H1 (cell line): ENCODE measurements around the gene C3orf52. TPM values are rescaled to one million over a fixed set of nuclear protein-coding genes. Genes with fewer than 3 reads are reported as not detected.

Source experiments
- CTCF ChIA-PET: fragments of 300-600 bp; sonication (Branson Sonifier 250); formaldehyde crosslinking; loops from one replicate; lab custom pipeline; 2021; ENCODE audit not compliant: partially characterized antibody; lab: Charles Lee
- POLR2A ChIA-PET: fragments of 300-600 bp; sonication (Branson Sonifier 250); formaldehyde crosslinking; loops from one replicate; lab custom pipeline; 2021; ENCODE audit warnings: inconsistent platforms; ENCODE audit not compliant: partially characterized antibody; lab: Charles Lee
- DNase-seq, 2 experiments: peaks; one replicate each; pipeline versions ENCODE4 v3.0.0 to v3.0.0-alpha.2; 2010 to 2022; ENCODE audit warnings: low spot score in 2 of 2, low read depth in 1 of 2, mixed read lengths in 1 of 2
- FAIRE-seq: peaks from 2 replicates; lab custom pipeline; 2011; peaks lifted over from hg19 to GRCh38; lab: Jason Lieb, UNC
- H2AFZ ChIP-seq: 2 replicates; pipeline ENCODE4 v1.8.1; 2012; ENCODE audit warnings: low read length, inconsistent platforms
- H2AK5ac ChIP-seq: 2 replicates; pipeline ENCODE4 v1.6.1; 2013; ENCODE audit warnings: low read depth, low read length
- H2BK120ac ChIP-seq: replicated peaks from 2 replicates; pipeline ENCODE3; 2013; ENCODE audit warnings: low read depth, low read length, inconsistent platforms
- H2BK12ac ChIP-seq: 2 replicates; pipeline ENCODE4 v1.6.1; 2013; ENCODE audit warnings: low read depth, low read length
- H2BK15ac ChIP-seq: 2 replicates; pipeline ENCODE4 v1.6.1; 2013; ENCODE audit warnings: low read length
- H2BK20ac ChIP-seq: 2 replicates; pipeline ENCODE4 v1.6.1; 2013; ENCODE audit warnings: low read length
- H2BK5ac ChIP-seq: 2 replicates; pipeline ENCODE4 v1.6.1; 2013; ENCODE audit warnings: low read depth, low read length
- H3K14ac ChIP-seq: 2 replicates; pipeline ENCODE4 v1.6.1; 2013; ENCODE audit warnings: inconsistent platforms; ENCODE audit not compliant: insufficient read length
- H3K18ac ChIP-seq: 2 replicates; pipeline ENCODE4 v1.6.1; 2013; ENCODE audit warnings: low read length; ENCODE audit errors: extremely low read depth
- H3K23ac ChIP-seq: 2 replicates; pipeline ENCODE4 v1.6.1; 2013; ENCODE audit warnings: inconsistent platforms; ENCODE audit not compliant: insufficient read length
- H3K23me2 ChIP-seq: 2 replicates; pipeline ENCODE4 v1.6.1; 2013; ENCODE audit warnings: low read depth, low read length
- H3K27ac ChIP-seq: 2 replicates; pipeline ENCODE4 v1.6.1; 2011; ENCODE audit warnings: low read depth, low read length, inconsistent platforms
- H3K27me3 ChIP-seq, 4 experiments: replicated peaks in 1 of 4; 1 replicate in 1 of 4; 2 replicates in 3 of 4; pipeline versions ENCODE4 v1.6.1 to v1.8.1; 2011 to 2013; ENCODE audit warnings: low read length in 3 of 4, mild to moderate bottlenecking in 3 of 4, inconsistent platforms in 2 of 4, mixed read lengths in 2 of 4, moderate library complexity in 1 of 4; ENCODE audit not compliant: control insufficient read depth in 3 of 4, insufficient read depth in 3 of 4; ENCODE audit errors: extremely low read depth in 1 of 4
- H3K36me3 ChIP-seq, 4 experiments: 2 replicates each; pipeline versions ENCODE4 v1.6.1 to v1.8.1; 2011 to 2013; ENCODE audit warnings: mild to moderate bottlenecking in 4 of 4, low read length in 3 of 4, moderate library complexity in 2 of 4, control low read depth in 1 of 4, inconsistent platforms in 1 of 4; ENCODE audit not compliant: insufficient read depth in 4 of 4, control insufficient read depth in 2 of 4
- H3K4ac ChIP-seq: replicated peaks from 2 replicates; pipeline ENCODE3; 2013; ENCODE audit warnings: low read length, low read depth, mixed read lengths, inconsistent platforms; ENCODE audit not compliant: insufficient read length
- H3K4me1 ChIP-seq, 4 experiments: replicated peaks in 1 of 4; 1 replicate in 1 of 4; 2 replicates in 3 of 4; pipeline versions ENCODE4 v1.6.1 to v1.8.1; 2011 to 2013; ENCODE audit warnings: low read length in 3 of 4, inconsistent platforms in 2 of 4, mixed read lengths in 1 of 4; ENCODE audit not compliant: insufficient read depth in 4 of 4, control insufficient read depth in 3 of 4
- H3K4me2 ChIP-seq, 2 experiments: 2 replicates each; pipeline versions ENCODE4 v1.6.1 to v1.8.1; 2011 to 2013; ENCODE audit warnings: low read depth in 2 of 2, low read length in 2 of 2, control low read depth in 1 of 2, inconsistent platforms in 1 of 2, mild to moderate bottlenecking in 1 of 2; ENCODE audit not compliant: insufficient read depth in 1 of 2
- H3K4me3 ChIP-seq, 4 experiments: fragments of 200-600, 300-600 bp in 1 of 4; sonication (generic), shearing (Covaris generic), sonication (Bioruptor Twin) in 1 of 4; 2 replicates each; pipeline versions ENCODE4 v1.5.1 to v1.8.1; 2011 to 2016; ENCODE audit warnings: low read length in 4 of 4, low read depth in 3 of 4, control low read depth in 2 of 4, inconsistent platforms in 2 of 4, mild to moderate bottlenecking in 2 of 4, mixed read lengths in 1 of 4, moderate library complexity in 1 of 4; ENCODE audit not compliant: insufficient read depth in 2 of 4; ENCODE audit errors: extremely low read depth in 1 of 4
- H3K56ac ChIP-seq: replicated peaks from 2 replicates; pipeline ENCODE3; 2013; ENCODE audit warnings: low read depth, mild to moderate bottlenecking, mixed read lengths, low read length, inconsistent platforms; ENCODE audit not compliant: insufficient read length
- H3K79me1 ChIP-seq: 2 replicates; pipeline ENCODE4 v1.6.1; 2013; ENCODE audit warnings: low read depth, low read length, control low read depth
- H3K79me2 ChIP-seq, 2 experiments: 2 replicates each; pipeline versions ENCODE4 v1.6.1 to v1.8.1; 2012 to 2013; ENCODE audit warnings: low read length in 2 of 2, mild to moderate bottlenecking in 2 of 2, inconsistent platforms in 1 of 2; ENCODE audit not compliant: insufficient read depth in 2 of 2, control insufficient read depth in 1 of 2
- H3K9ac ChIP-seq, 4 experiments: replicated peaks in 1 of 4; 1 replicate in 1 of 4; 2 replicates in 3 of 4; pipeline versions ENCODE4 v1.6.1 to v1.8.1; 2011 to 2013; ENCODE audit warnings: low read depth in 3 of 4, low read length in 3 of 4, control low read depth in 2 of 4, mild to moderate bottlenecking in 2 of 4, moderate library complexity in 2 of 4, inconsistent platforms in 1 of 4; ENCODE audit errors: extremely low read depth in 1 of 4
- H3K9me3 ChIP-seq, 2 experiments: 2 replicates each; pipeline versions ENCODE4 v1.6.1 to v1.8.1; 2012 to 2013; ENCODE audit warnings: mild to moderate bottlenecking in 2 of 2, moderate library complexity in 2 of 2, control low read depth in 1 of 2, inconsistent platforms in 1 of 2, low read depth in 1 of 2, low read length in 1 of 2, mixed read lengths in 1 of 2; ENCODE audit not compliant: insufficient read depth in 2 of 2
- H4K20me1 ChIP-seq, 2 experiments: replicated peaks in 1 of 2; 2 replicates each; pipeline versions ENCODE3 to v1.8.1; 2011 to 2013; ENCODE audit warnings: inconsistent platforms in 2 of 2, low read length in 2 of 2, mild to moderate bottlenecking in 1 of 2; ENCODE audit not compliant: insufficient read depth in 2 of 2, control insufficient read depth in 1 of 2
- H4K5ac ChIP-seq: 2 replicates; pipeline ENCODE4 v1.6.1; 2013; ENCODE audit warnings: low read length, low read depth, mixed read lengths, inconsistent platforms; ENCODE audit not compliant: insufficient read length
- H4K8ac ChIP-seq: 2 replicates; pipeline ENCODE4 v1.8.0; 2013; ENCODE audit warnings: mild to moderate bottlenecking, moderate library complexity, low read length, inconsistent platforms; ENCODE audit not compliant: insufficient read depth; ENCODE audit errors: extremely low read depth
- H4K91ac ChIP-seq: replicated peaks from 2 replicates; pipeline ENCODE3; 2013; ENCODE audit warnings: low read length, mixed read lengths, inconsistent platforms; ENCODE audit not compliant: insufficient read length
- CHD2 ChIP-seq: IDR thresholded peaks from 2 replicates; pipeline ENCODE4 v1.6.1; 2012; ENCODE audit warnings: low read length, improper control_type of control experiment
- GABPA ChIP-seq: IDR thresholded peaks from 2 replicates; pipeline ENCODE4 v1.6.1; 2011; ENCODE audit warnings: mild to moderate bottlenecking, low read length, moderate library complexity, borderline replicate concordance; ENCODE audit not compliant: insufficient read depth
- HDAC6 ChIP-seq: IDR thresholded peaks from one replicate; pipeline ENCODE4 v1.7.1; 2012; ENCODE audit warnings: low read depth, mild to moderate bottlenecking, inconsistent platforms, low read length, moderate library complexity
- JUN ChIP-seq: IDR thresholded peaks from 2 replicates; pipeline ENCODE4 v1.6.1; 2011; ENCODE audit warnings: low read depth, mild to moderate bottlenecking, improper control_type of control experiment, low read length
- POLR2A ChIP-seq, 2 experiments: IDR thresholded peaks; 1 replicate in 1 of 2; 2 replicates in 1 of 2; pipeline ENCODE4 v1.6.1; 2011; ENCODE audit warnings: low read depth in 2 of 2, low read length in 2 of 2, mild to moderate bottlenecking in 2 of 2; ENCODE audit errors: control extremely low read depth in 1 of 2
- RXRA ChIP-seq: IDR thresholded peaks from 2 replicates; pipeline ENCODE4 v1.6.1; 2011; ENCODE audit warnings: low read depth, mild to moderate bottlenecking, low read length, moderate library complexity; ENCODE audit not compliant: insufficient read depth
- WGBS, 2 experiments: shearing (Covaris generic) in 1 of 2; methylation state at CpG; one replicate each; pipeline versions ENCODE4 v1.1.6 to v1.1.7; 2013 to 2015; ENCODE audit warnings: low lambda C conversion rate in 2 of 2, mixed read lengths in 2 of 2, inconsistent platforms in 1 of 2, low coverage in 1 of 2, missing lambda C conversion rate in 1 of 2; ENCODE audit not compliant: insufficient replicate concordance in 2 of 2, insufficient coverage in 1 of 2, insufficient read length in 1 of 2; ENCODE audit errors: extremely low coverage in 1 of 2, missing lambda C conversion rate in 1 of 2; 5-methylcytosine and 5-hydroxymethylcytosine counted together
- polyA plus RNA-seq, 7 experiments: library from polyadenylated mRNA; depleted of rRNA in 3 of 7; stranded (reverse) in 5 of 7; unstranded in 2 of 7; fragments of >200 nt in 5 of 7; fragments of 200-250 nt in 2 of 7; gene quantifications; 1 replicate in 5 of 7; 2 replicates in 1 of 7; 4 replicates in 1 of 7; pipeline versions ENCODE4 v1.2.1 to v1.2.3, GENCODE V29; 2011 to 2013; ENCODE audit warnings: missing spikeins in 2 of 7, mixed read lengths in 2 of 7
- total RNA-seq: library from RNA; stranded (reverse); fragmentation: NEBNext Ultra II Directional; extraction: Animal tissue kit (Norgen Biotek cat#: 25700); gene quantifications from 2 replicates; pipeline ENCODE4 v1.2.1, GENCODE V29; 2021

C3orf52 gene
- total and polyA plus RNA-seq, 2 of the 8 experiments (the other 6 are each of a cell fraction or from before 2014, with no cell fraction given) = 9.7 to 13.1 TPM

DNA sequence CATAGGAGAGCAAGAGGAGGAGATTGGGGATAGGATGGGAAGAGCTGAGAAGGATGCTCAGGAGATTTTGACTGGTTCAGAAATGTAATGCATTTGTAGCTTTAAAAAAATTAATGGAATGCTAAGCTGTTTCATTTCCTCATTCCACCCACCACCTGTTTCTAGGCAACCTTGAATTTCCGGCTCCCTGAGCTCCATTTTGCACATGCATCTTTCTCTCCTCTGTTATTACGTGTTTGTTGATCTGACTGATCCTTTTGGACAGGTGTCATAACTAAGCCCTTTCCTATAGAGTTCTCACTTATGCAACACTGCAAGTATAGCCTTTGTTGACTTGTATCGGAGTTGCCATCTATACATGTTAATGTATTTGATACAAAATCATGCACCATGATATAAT lies 47.3 kb upstream of the C3orf52 start:
- no peaks in the 10 kb centered on the region for H3K79me2 ChIP-seq
- no peak overlapping the region for H3K4ac ChIP-seq
- no peak for DNase-seq
- ChIA-PET CTCF (interaction anchor here (0.8 to 1.6 kb wide), 5 partner anchors 24 to 322 kb away, joined by 3 to 5 read pairs (median 3); no protein-coding TSS in a partner anchor), POLR2A (no interaction called here)
- no peak overlapping the region for H2BK15ac ChIP-seq
- H2AFZ ChIP-seq = no peak overlapping the region
- H3K23me2 ChIP-seq = no peaks in the 10 kb centered on the region
- H3K14ac ChIP-seq = no peak overlapping the region
- H2BK20ac ChIP-seq = no peak overlapping the region
- no peak overlapping the region for H4K91ac ChIP-seq
- FAIRE-seq = no peak
- H2BK12ac ChIP-seq = no peak overlapping the region
- H3K56ac ChIP-seq = no peak overlapping the region
- TF ChIP-seq HDAC6 (no peak), GABPA (no peak), JUN (no peak), RXRA (no peak), POLR2A (IDR thresholded peaks at IDR 0.05; ENCODE audit: control extremely low read depth in 1 of 2, low read depth in 2 of 2, low read length in 2 of 2) (no peak), CHD2 (no peak)
- TF ChIP-seq, all 59 proteins: peak for 0
- H3K36me3 ChIP-seq = 0 out of 8 replicates have a peak, but pooled peaks cover 0 to 4% (median 0%) of the 10 kb centered on the region in 4 experiments
- H3K4me1 ChIP-seq = peaks cover 0 to 3% (median 0%) of the 10 kb centered on the region in 4 experiments; a peak in 3 of 7 replicates
- no peaks in the 10 kb centered on the region for H3K27me3 ChIP-seq
- no peak overlapping the region for H2AK5ac ChIP-seq
- H3K9me3 ChIP-seq = peaks cover 5 to 16% of the 10 kb centered on the region in 2 experiments; a peak in 2 of 4 replicates
- H3K79me1 ChIP-seq = no peaks in the 10 kb centered on the region
- H4K8ac ChIP-seq = no peak overlapping the region
- H3K23ac ChIP-seq = no peak overlapping the region
- 90% methylated on average over 3 of the region's 3 CpGs; no CpG with 5 or more reads in 1 of the 2 experiments for WGBS, 2 experiments
- H4K5ac ChIP-seq = no peak overlapping the region
- no peak overlapping the region for H3K4me3 ChIP-seq
- H3K9ac ChIP-seq = no peak overlapping the region
- H2BK120ac ChIP-seq = no peak overlapping the region
- no peak overlapping the region for H3K27ac ChIP-seq
- H3K4me2 ChIP-seq = no peak overlapping the region
- no peak overlapping the region for H3K18ac ChIP-seq
- H4K20me1 ChIP-seq = no peaks in the 10 kb centered on the region
- H2BK5ac ChIP-seq = no peak overlapping the region
